GM06990 (cell line): ENCODE results near the gene ATP8B4.

Experiments used
- DNase-seq: peaks from one replicate; pipeline ENCODE4 v3.0.0-alpha.2; 2011; ENCODE audit not compliant: insufficient read length; ENCODE audit errors: extremely low read depth
- H3K27me3 ChIP-seq: replicated peaks from 2 replicates; pipeline ENCODE4 v1.6.0; 2011; ENCODE audit warnings: low read length; ENCODE audit not compliant: control insufficient read depth, insufficient read depth
- H3K36me3 ChIP-seq: 2 replicates; pipeline ENCODE4 v1.5.1; 2011; ENCODE audit warnings: low read length; ENCODE audit not compliant: control insufficient read depth, insufficient read depth
- H3K4me3 ChIP-seq: replicated peaks from 2 replicates; pipeline ENCODE4 v1.5.1; 2011; ENCODE audit warnings: low read depth, mild to moderate bottlenecking, control low read depth, low read length
- CTCF ChIP-seq: IDR thresholded peaks from 2 replicates; pipeline ENCODE4 v1.5.1; 2011; ENCODE audit warnings: low read length, control low read depth, mild to moderate bottlenecking, inconsistent platforms; ENCODE audit not compliant: insufficient read depth, poor library complexity, severe bottlenecking

Gene ATP8B4

DNA sequence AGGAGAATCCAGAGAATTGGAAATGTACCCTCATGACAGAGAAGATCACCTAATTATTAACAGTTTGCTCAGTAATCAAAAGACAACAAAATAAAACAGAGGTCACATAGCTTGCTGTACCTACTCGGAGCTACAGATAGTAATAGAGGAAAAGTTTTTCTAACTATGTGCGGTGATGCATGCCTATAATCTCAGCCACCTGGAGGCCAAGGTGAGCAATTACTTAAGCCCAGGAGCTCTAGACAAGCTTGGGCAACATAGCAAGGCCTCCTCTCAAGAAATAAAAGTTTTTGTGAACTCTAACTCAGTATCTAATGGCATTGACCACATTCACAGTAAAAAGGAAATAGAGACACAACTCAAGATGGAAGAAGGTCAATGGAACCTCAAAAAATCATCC is 243.6 kb downstream of the ATP8B4 start:
- no peaks in the 10 kb centered on the region for H3K27me3 ChIP-seq
- TF ChIP-seq CTCF: peak; percentile 37
- no peaks in the 10 kb centered on the region for H3K36me3 ChIP-seq
- no peak overlapping the region for H3K4me3 ChIP-seq
- DNase-seq: no peak

DNA sequence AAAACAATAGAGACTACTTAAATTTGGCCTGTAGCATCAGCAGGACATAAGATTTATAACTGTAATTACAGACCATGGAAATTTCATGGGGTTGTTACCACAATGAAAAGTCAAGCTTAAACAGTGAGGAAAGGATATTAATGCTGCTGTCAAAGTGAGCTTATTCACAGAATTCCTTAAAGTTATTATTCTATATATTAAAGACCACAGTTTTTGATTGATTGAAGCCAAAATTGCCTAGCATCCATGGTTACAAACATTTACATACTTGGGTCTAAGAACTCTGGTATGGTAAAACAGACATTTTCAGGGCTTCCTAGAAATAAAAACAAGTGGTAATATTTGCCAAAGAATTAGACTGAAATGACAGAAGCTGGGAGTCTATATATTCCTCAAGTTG is 248.6 kb downstream of the ATP8B4 start:
- no peak overlapping the region for H3K4me3 ChIP-seq
- no peaks in the 10 kb centered on the region for H3K36me3 ChIP-seq
- TF ChIP-seq CTCF: no peak
- H3K27me3 ChIP-seq: no peaks in the 10 kb centered on the region
- DNase-seq: no peak

DNA sequence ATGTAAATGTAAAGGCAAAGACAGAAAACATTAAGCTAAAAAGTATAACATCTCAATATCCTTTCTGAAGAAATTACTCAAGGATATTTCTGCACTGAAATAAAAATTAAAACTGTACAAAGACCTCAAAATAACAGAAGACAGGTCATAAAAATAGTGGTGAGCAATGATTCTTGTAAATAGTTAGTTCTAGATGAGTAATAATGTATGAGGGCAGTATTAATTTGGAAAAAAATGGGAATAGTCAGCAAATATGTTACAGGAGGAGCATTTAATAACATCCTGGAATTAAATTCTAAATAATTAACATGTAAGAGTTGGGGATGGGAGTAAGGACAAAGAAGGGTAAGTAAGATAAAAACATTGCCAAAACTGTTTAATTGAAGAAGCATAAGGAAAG is 250.7 kb downstream of the ATP8B4 start:
- DNase-seq: no peak
- no peaks in the 10 kb centered on the region for H3K36me3 ChIP-seq
- no peak for TF ChIP-seq CTCF
- no peaks in the 10 kb centered on the region; the same call in 1 of the 2 replicates for H3K27me3 ChIP-seq
- no peak overlapping the region for H3K4me3 ChIP-seq

GRCh38 chr15:49865925-49866757 is 252.9 kb downstream of the ATP8B4 start:
- Histone ChIP-seq H3K27me3 (no peaks in the 10 kb centered on the region; the same call in 1 of the 2 replicates), H3K36me3 (no peaks in the 10 kb centered on the region), H3K4me3 (no peak overlapping the region)
- DNase-seq: no peak
- no peak for TF ChIP-seq CTCF

- TF ChIP-seq CTCF: no peak
Observed at GRCh38 chr15:49864251-49864650, 254.8 kb downstream of the ATP8B4 start.

More at GRCh38 chr15:49864251-49864650, 254.8 kb downstream of the ATP8B4 start:
- Histone ChIP-seq H3K27me3 (no peaks in the 10 kb centered on the region; the same call in 1 of the 2 replicates), H3K4me3 (no peak overlapping the region), H3K36me3 (no peaks in the 10 kb centered on the region)
- DNase-seq: no peak
